Neutrophil (primary cell): ENCODE results near the gene ARMC8.

Source experiments
- H3K27ac ChIP-seq: fragments of 200-600 bp; sonication (generic); 2 replicates; pipeline ENCODE4 v1.5.1; 2016; ENCODE audit warnings: mild to moderate bottlenecking, moderate library complexity
- H3K27me3 ChIP-seq: fragments of 200-600 bp; sonication (generic); 2 replicates; pipeline ENCODE4 v1.6.0; 2016; ENCODE audit warnings: mild to moderate bottlenecking
- H3K36me3 ChIP-seq: fragments of 200-600 bp; sonication (generic); 2 replicates; pipeline ENCODE4 v1.5.1; 2017
- H3K4me1 ChIP-seq, 2 experiments: fragments of 200-600 bp in 1 of 2; sonication (generic) in 1 of 2; 1 replicate in 1 of 2; 2 replicates in 1 of 2; pipeline versions ENCODE4 v1.5.1 to v1.6.1; 2013 to 2016; ENCODE audit warnings: low read depth in 1 of 2, low read length in 1 of 2, mild to moderate bottlenecking in 1 of 2, moderate library complexity in 1 of 2; ENCODE audit not compliant: control insufficient read depth in 1 of 2, insufficient read depth in 1 of 2
- H3K4me3 ChIP-seq, 2 experiments: fragments of 200-600 bp in 1 of 2; sonication (generic) in 1 of 2; 1 replicate in 1 of 2; 2 replicates in 1 of 2; pipeline ENCODE4 v1.5.1; 2013 to 2016; ENCODE audit warnings: low read depth in 1 of 2, low read length in 1 of 2, mild to moderate bottlenecking in 1 of 2, moderate library complexity in 1 of 2
- H3K9me3 ChIP-seq: fragments of 200-600 bp; sonication (generic); 2 replicates; pipeline ENCODE4 v1.5.1; 2016
- TF ChIP-seq, protein P1 (sequence below): fragments of 200-600 bp; sonication (generic); IDR thresholded peaks from 2 replicates; pipeline ENCODE4 v1.5.1; 2016; ENCODE audit warnings: antibody characterized with exemption

Gene ARMC8

DNA sequence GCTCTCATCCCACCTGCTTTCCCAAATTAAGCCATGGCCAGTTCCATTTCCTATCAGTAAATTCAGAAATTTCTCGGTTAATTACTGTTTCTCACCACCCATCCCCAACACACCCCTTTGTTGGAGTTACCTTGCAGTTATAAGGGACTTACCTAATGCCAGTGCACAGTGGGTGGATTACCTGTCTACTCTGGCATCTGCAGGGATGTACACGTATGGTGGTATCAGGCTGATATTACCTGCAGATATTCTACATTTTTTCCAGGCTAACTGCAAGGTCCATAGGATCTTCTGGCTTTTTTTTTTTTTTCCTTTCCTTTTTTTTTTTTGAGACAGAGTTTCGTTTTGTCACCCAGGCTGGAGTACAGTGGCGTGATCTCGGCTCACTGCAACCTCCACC, 153.4 kb downstream of the ARMC8 start:
- H3K4me3 ChIP-seq: no peak overlapping the region

DNA sequence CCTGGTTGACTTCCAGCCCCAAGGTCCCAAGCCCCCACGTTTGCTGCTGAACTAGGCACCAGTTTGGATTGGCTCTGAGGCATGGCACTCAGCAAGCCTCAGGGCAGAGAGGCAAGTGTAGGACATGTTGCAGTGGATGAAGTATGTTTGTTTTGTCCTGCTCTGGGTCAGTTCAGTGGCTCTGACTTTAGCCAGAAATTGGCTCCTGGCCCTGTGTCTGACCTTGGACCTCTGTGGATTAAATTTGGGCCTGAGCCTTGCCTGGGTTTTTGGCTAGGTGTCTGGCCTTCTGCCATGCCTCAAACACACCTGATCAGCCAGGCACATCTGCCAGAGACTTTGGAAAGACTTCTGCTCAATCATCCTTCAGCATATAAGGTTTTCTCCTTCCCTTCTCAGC, 157.7 kb downstream of the ARMC8 start:
- Histone ChIP-seq H3K27ac (no peak overlapping the region), H3K4me1 (peaks cover 15% of the 10 kb centered on the region in 2 experiments), H3K36me3 (no peaks in the 10 kb centered on the region), H3K27me3 (peaks cover 50% of the 10 kb centered on the region), H3K4me3 (no peak overlapping the region), H3K9me3 (no peaks in the 10 kb centered on the region)
- TF ChIP-seq, protein P1, sequence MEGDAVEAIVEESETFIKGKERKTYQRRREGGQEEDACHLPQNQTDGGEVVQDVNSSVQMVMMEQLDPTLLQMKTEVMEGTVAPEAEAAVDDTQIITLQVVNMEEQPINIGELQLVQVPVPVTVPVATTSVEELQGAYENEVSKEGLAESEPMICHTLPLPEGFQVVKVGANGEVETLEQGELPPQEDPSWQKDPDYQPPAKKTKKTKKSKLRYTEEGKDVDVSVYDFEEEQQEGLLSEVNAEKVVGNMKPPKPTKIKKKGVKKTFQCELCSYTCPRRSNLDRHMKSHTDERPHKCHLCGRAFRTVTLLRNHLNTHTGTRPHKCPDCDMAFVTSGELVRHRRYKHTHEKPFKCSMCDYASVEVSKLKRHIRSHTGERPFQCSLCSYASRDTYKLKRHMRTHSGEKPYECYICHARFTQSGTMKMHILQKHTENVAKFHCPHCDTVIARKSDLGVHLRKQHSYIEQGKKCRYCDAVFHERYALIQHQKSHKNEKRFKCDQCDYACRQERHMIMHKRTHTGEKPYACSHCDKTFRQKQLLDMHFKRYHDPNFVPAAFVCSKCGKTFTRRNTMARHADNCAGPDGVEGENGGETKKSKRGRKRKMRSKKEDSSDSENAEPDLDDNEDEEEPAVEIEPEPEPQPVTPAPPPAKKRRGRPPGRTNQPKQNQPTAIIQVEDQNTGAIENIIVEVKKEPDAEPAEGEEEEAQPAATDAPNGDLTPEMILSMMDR: no peak

More for the DNA sequence above, 153.4 kb downstream of the ARMC8 start:
- no peaks in the 10 kb centered on the region for H3K9me3 ChIP-seq
- TF ChIP-seq, protein P1: no peak
- peaks cover 14% of the 10 kb centered on the region for H3K27me3 ChIP-seq
- H3K36me3 ChIP-seq: no peaks in the 10 kb centered on the region
- no peaks in the 10 kb centered on the region for H3K4me1 ChIP-seq
- H3K27ac ChIP-seq: no peak overlapping the region
